Activated CD8-positive, alpha-beta T cell treated with anti-CD3 and anti-CD28 coated beads, Interleukin-2, amount 10 ng/mL, durations not matched to agents 7 days and 5 days (primary cell): ENCODE data around the gene KRTAP2-1. TPM values are rescaled to one million over a fixed set of nuclear protein-coding genes. Genes with fewer than 3 reads are reported as not detected.

Experiments used
- ATAC-seq: fragments of 150-1000 bp; cut with Tn5 transposase; one replicate; pipeline ENCODE4 v1.10.0; 2021; ENCODE audit warnings: moderate library complexity
- CTCF ChIA-PET: fragments of 350-600 bp; sonication (Branson Sonifier 250); formaldehyde crosslinking; loops from one replicate; lab custom pipeline; 2021; ENCODE audit warnings: antibody characterized with exemption; lab: Charles Lee
- POLR2A ChIA-PET: fragments of 350-600 bp; sonication (Branson Sonifier 250); formaldehyde crosslinking; loops from one replicate; lab custom pipeline; 2021; ENCODE audit warnings: antibody characterized with exemption; lab: Charles Lee
- DNase-seq: peaks from one replicate; pipeline ENCODE4 v3.0.0-alpha.2; 2020
- H3K27ac Mint-ChIP-seq: one replicate; pipeline ENCODE4 v1.8.0; 2021; ENCODE audit warnings: mild to moderate bottlenecking, mixed read lengths
- H3K27me3 Mint-ChIP-seq: one replicate; pipeline ENCODE4 v1.8.0; 2021; ENCODE audit warnings: low read depth, mixed read lengths
- H3K36me3 Mint-ChIP-seq: one replicate; pipeline ENCODE4 v1.8.0; 2021; ENCODE audit warnings: low read depth, mixed read lengths
- H3K4me1 Mint-ChIP-seq: one replicate; pipeline ENCODE4 v1.8.0; 2021; ENCODE audit warnings: low read depth, mixed read lengths
- H3K4me3 Mint-ChIP-seq: one replicate; pipeline ENCODE4 v1.8.0; 2021; ENCODE audit warnings: mild to moderate bottlenecking, mixed read lengths
- H3K9me3 Mint-ChIP-seq: one replicate; pipeline ENCODE4 v1.8.0; 2022; ENCODE audit warnings: mixed read lengths; ENCODE audit not compliant: insufficient read depth
- total RNA-seq, 2 experiments: library from RNA; stranded (reverse); gene quantifications; one replicate each; pipeline ENCODE4 v1.2.3, GENCODE V29; 2021

KRTAP2-1 gene
- total RNA-seq, 2 experiments from 2014 or later = not detected

DNA sequence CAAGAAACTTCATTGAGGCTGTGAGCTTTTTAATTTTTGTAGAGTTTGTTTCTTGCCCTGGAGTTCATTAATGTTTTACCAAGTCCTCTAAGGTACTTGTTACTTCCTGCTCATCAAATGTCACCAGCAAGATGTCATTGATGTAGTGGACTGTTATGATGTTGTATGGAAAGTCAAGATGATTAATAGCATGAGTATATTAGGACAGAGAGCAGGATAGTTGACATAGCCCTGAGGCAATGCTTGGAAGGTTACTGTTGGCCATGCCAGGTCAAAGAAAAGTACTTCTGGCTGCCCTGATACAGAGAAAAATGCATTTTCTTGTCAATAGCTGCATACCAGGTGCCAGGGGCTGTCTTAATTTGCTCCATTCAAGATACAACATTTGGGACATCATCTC, 26.8 kb downstream of the KRTAP2-1 start:
- H3K4me3 Mint-ChIP-seq = no peak overlapping the region
- no peak overlapping the region for H3K27ac Mint-ChIP-seq
- H3K27me3 Mint-ChIP-seq = peaks cover 14% of the 10 kb centered on the region
- POLR2A ChIA-PET = no interaction called here
- DNase-seq (no peak), ATAC-seq (no peak)
- H3K9me3 Mint-ChIP-seq = no peaks in the 10 kb centered on the region
- H3K36me3 Mint-ChIP-seq = no peaks in the 10 kb centered on the region
- H3K4me1 Mint-ChIP-seq = peaks cover 4% of the 10 kb centered on the region
- CTCF ChIA-PET = interaction anchor here (1.0 kb wide), 1 partner anchor 111 kb away, joined by 3 read pairs; no protein-coding TSS in a partner anchor

DNA sequence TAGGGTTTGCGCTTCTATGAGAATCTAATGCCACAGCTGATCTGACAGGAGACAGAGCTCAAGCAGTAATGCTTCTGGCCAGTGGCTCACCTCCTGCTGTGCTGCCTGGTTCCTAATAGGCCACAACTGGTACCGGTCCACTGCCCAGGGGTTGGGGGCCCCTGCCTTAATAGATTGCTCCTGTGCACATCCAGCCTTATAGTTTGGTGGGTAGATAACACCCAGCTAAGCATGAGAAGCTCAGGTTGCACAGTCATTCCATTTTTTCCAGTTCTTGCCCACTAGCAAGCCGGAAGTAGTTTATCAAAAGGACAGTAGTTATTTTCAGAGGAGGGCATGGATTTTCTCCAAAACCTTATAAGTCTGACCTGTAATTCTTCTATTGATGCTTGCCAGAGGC, 27.7 kb downstream of the KRTAP2-1 start:
- ChIA-PET POLR2A (no interaction called here), CTCF (no interaction called here)
- Mint-ChIP-seq H3K4me3 (no peak overlapping the region), H3K36me3 (no peaks in the 10 kb centered on the region), H3K9me3 (no peaks in the 10 kb centered on the region), H3K27ac (no peak overlapping the region), H3K27me3 (peaks cover 15% of the 10 kb centered on the region), H3K4me1 (no peaks in the 10 kb centered on the region)
- ATAC-seq (no peak), DNase-seq (no peak)

DNA sequence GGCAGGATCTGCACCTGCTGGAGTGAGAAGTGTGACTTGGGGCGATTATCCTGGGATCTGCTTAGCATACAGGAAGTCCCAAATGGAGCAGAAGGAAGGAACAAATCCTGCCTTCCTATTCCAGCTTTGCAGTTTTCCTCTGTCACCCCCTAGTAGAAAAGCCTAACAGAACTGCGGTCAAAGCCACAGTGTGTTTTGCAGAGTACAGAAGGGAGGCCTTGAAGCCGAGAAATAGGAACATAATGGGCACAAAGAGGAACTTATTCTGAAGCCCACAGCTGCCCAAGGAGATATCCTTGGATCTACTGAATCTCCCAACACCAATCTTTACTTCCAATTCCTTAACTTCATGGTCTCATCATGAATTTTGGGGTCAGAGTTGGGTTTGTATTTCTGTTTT, 28.6 kb downstream of the KRTAP2-1 start:
- ChIA-PET CTCF (no interaction called here), POLR2A (no interaction called here)
- H3K27me3 Mint-ChIP-seq = peaks cover 12% of the 10 kb centered on the region
- H3K36me3 Mint-ChIP-seq = no peaks in the 10 kb centered on the region
- H3K27ac Mint-ChIP-seq = no peak overlapping the region
- no peak for DNase-seq
- no peak overlapping the region for H3K4me3 Mint-ChIP-seq
- ATAC-seq = no peak
- no peaks in the 10 kb centered on the region for H3K9me3 Mint-ChIP-seq
- H3K4me1 Mint-ChIP-seq = no peaks in the 10 kb centered on the region

DNA sequence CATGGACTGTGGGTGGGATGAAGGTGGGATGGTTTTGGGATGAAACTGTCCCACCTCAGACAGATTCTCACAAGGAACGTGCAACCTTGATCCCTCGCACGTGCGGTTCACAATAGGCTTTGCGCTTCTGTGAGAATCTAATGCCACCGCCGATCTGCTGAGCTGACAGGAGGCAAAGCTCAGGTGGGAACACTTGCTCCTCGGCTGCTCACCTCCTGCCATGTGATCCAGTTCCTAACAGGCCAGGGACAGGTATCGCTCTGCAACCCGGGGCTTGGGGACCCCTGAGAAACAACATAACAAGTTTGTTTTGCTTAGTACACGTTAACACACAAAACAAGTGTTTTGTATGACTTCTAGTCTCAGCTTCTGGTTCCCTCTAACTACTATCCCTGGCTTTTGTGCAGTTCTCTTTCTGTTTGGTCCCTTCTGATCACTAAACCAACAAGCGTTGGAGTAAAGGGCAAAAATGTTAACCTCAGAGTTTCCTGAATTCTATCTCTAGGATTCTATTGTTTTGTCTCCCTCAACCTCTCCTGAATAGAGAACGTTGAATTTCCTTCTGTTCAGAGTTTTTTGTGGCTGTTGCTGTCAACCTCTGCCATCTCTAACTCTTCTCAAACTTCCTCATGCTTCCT, 30.4 kb downstream of the KRTAP2-1 start:
- no peak overlapping the region for H3K27ac Mint-ChIP-seq
- H3K36me3 Mint-ChIP-seq = no peaks in the 10 kb centered on the region
- H3K4me1 Mint-ChIP-seq = no peaks in the 10 kb centered on the region
- H3K27me3 Mint-ChIP-seq = peaks cover 10% of the 10 kb centered on the region
- DNase-seq (no peak), ATAC-seq (no peak)
- CTCF ChIA-PET = interaction anchor here (1.5 kb wide), 1 partner anchor 8 kb away, joined by 3 read pairs; no protein-coding TSS in a partner anchor
- POLR2A ChIA-PET = no interaction called here
- no peaks in the 10 kb centered on the region for H3K9me3 Mint-ChIP-seq
- no peak overlapping the region for H3K4me3 Mint-ChIP-seq

DNA sequence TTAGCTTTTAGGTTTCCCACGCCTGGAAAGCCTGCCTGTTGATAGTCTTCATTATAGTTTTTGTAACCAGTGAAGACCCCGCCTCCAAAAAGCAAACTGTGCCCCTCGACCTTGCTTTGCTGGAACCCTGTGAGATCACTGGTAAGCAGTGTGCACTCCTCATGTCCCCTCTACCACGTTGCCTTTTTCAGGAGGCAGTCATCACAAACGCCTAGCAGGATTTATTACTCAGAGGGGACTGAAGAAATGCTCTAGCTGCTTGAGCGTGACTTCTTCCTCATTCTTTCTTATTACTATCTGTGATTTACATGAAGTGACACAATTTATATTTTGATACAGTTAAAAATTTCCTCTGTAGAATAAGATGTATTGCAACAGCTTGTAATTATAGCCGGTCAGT, 31.7 kb downstream of the KRTAP2-1 start:
- H3K36me3 Mint-ChIP-seq = no peaks in the 10 kb centered on the region
- ChIA-PET CTCF (interaction anchor here (1.5 kb wide), 1 partner anchor 9 kb away, joined by 3 read pairs; no protein-coding TSS in a partner anchor), POLR2A (no interaction called here)
- H3K9me3 Mint-ChIP-seq = no peaks in the 10 kb centered on the region
- no peaks in the 10 kb centered on the region for H3K4me1 Mint-ChIP-seq
- peaks cover 8% of the 10 kb centered on the region for H3K27me3 Mint-ChIP-seq
- no peak overlapping the region for H3K27ac Mint-ChIP-seq
- H3K4me3 Mint-ChIP-seq = no peak overlapping the region
- no peak for DNase-seq
- ATAC-seq = no peak

DNA sequence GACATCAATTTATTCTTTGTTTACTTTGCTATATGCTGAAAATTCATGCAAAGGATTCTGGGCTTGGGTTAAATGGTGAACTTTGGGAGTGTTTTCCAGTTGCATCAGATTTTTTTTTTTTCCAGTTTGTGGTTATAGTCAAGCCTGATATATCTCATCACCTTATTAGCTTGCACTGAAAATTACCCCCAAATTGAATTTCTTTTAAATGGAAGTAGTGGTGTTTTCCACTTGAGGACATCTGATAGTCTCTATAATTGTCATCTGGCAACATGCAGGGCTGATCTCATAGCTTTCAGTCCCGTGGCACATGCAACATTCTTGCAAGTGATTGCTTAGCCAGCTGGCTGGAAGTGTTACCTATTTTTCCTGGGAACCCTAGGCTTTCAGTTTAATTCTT, 33.5 kb downstream of the KRTAP2-1 start:
- Mint-ChIP-seq H3K36me3 (no peaks in the 10 kb centered on the region), H3K27me3 (peaks cover 10% of the 10 kb centered on the region), H3K27ac (no peak overlapping the region), H3K4me1 (no peaks in the 10 kb centered on the region), H3K4me3 (no peak overlapping the region), H3K9me3 (no peaks in the 10 kb centered on the region)
- ATAC-seq (no peak), DNase-seq (no peak)
- ChIA-PET POLR2A (no interaction called here), CTCF (no interaction called here)

DNA sequence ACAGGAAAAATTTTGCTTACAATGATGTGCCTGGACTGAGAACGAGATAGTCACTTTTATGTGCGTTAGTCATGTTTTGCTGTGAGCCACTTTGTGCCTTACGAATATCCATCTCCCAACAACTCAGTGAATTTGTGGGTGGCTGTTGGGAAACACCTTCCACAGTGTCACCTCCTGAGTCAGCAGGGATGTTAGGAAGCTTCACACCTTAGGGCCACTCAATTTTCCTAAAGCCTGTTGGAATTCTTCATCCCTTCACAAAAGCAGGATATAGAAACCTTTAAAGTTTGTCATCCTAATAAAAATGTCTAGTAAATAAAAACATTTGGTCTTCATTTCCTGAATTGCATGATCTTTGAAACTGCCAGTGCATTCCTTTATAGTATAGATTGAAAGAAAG, 33.9 kb downstream of the KRTAP2-1 start:
- ATAC-seq = no peak
- no peak overlapping the region for H3K4me3 Mint-ChIP-seq
- CTCF ChIA-PET = no interaction called here
- peaks cover 10% of the 10 kb centered on the region for H3K27me3 Mint-ChIP-seq
- H3K9me3 Mint-ChIP-seq = no peaks in the 10 kb centered on the region
- no peak for DNase-seq
- H3K36me3 Mint-ChIP-seq = no peaks in the 10 kb centered on the region
- POLR2A ChIA-PET = no interaction called here
- H3K4me1 Mint-ChIP-seq = no peaks in the 10 kb centered on the region
- H3K27ac Mint-ChIP-seq = no peak overlapping the region

DNA sequence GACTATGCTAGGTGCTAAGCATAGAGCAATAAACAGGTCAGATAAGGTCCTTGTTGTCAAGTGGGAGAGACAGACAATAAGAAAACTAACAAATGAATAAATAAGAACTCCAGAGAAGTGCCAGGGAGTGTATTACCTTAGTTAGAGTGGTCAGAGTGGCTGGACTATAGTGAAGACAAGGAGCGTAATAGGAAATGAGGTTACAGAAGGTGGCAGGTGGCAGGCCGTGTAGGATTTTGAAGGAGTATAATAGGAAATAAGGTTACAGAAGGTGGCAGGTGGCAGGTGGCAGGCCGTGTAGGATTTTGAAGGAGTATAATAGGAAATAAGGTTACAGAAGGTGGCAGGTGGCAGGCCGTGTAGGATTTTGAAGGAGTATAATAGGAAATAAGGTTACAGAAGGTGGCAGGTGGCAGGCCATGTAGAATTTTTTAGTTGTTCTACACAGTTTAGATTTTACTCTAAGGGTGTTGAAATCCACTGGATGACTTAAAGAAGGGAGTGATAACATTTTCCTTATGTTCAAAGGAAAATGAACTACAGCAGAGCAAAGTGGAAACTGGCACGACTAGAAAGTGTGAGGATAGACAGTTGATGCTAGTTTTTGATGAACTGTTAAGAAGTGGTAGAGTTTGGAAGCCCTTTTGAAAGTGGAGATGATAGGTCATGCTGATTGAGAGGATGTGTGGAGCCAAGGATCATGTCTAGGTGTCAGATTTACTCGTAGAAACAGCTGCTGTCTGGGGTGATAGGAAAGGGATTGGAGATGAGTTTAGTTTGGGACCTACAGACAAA, 34.6 kb downstream of the KRTAP2-1 start:
- H3K4me3 Mint-ChIP-seq = no peak overlapping the region
- H3K27me3 Mint-ChIP-seq = peaks cover 10% of the 10 kb centered on the region
- H3K4me1 Mint-ChIP-seq = no peaks in the 10 kb centered on the region
- H3K9me3 Mint-ChIP-seq = no peaks in the 10 kb centered on the region
- ChIA-PET CTCF (no interaction called here), POLR2A (no interaction called here)
- no peak for ATAC-seq
- H3K36me3 Mint-ChIP-seq = no peaks in the 10 kb centered on the region
- H3K27ac Mint-ChIP-seq = no peak overlapping the region
- no peak for DNase-seq

DNA sequence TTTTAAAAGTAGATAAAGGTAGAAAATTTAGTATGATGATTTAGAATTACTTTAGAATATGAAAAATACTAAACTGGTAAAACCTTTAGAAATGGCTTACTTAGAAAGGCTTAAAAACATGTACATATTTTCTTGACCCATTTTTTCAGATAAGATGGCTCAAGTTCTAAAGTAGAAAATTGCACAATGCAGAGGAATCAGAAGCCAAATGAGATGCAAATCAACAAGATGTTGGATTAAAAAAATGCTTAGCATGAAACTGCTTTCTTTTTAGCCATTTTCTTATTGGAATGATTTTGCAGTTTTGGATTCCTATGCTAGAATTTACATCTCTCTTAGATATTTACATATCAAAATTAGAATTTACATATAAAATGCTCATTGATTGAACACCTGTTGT, 36.7 kb downstream of the KRTAP2-1 start:
- no peaks in the 10 kb centered on the region for H3K36me3 Mint-ChIP-seq
- no peaks in the 10 kb centered on the region for H3K4me1 Mint-ChIP-seq
- H3K9me3 Mint-ChIP-seq = no peaks in the 10 kb centered on the region
- peaks cover 10% of the 10 kb centered on the region for H3K27me3 Mint-ChIP-seq
- no peak for ATAC-seq
- no peak overlapping the region for H3K27ac Mint-ChIP-seq
- POLR2A ChIA-PET = interaction anchor here (0.6 kb wide), 1 partner anchor 14 kb away, joined by 3 read pairs; no protein-coding TSS in a partner anchor
- no peak overlapping the region for H3K4me3 Mint-ChIP-seq
- CTCF ChIA-PET = no interaction called here
- DNase-seq = no peak

DNA sequence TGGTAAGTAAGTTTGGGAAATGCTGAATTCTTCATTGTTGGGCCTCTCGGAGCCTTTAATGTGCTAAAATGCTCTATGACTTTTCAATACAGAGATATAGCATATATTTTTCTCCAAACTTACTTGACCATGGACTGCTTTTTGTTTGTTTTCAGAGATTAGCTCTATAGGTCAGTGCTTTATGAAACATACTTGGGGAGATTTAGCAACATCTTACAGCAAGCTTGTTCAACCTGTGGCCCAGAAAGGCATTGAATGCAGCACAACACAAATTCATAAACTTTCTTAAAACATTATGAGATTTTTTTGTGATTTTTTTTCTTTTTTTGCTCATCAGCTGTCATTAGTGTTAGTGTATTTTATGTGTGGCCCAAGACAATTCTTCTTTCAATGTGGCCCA, 37.2 kb downstream of the KRTAP2-1 start:
- Mint-ChIP-seq H3K27ac (no peak overlapping the region), H3K4me1 (no peaks in the 10 kb centered on the region), H3K36me3 (no peaks in the 10 kb centered on the region), H3K27me3 (peaks cover 10% of the 10 kb centered on the region), H3K9me3 (no peaks in the 10 kb centered on the region), H3K4me3 (no peak overlapping the region)
- DNase-seq = no peak
- POLR2A ChIA-PET = interaction anchor here (0.6 kb wide), 1 partner anchor 13 kb away, joined by 3 read pairs; no protein-coding TSS in a partner anchor
- ATAC-seq = no peak
- CTCF ChIA-PET = interaction anchor here (1.0 kb wide), 1 partner anchor 206 kb away, joined by 3 read pairs; no protein-coding TSS in a partner anchor

DNA sequence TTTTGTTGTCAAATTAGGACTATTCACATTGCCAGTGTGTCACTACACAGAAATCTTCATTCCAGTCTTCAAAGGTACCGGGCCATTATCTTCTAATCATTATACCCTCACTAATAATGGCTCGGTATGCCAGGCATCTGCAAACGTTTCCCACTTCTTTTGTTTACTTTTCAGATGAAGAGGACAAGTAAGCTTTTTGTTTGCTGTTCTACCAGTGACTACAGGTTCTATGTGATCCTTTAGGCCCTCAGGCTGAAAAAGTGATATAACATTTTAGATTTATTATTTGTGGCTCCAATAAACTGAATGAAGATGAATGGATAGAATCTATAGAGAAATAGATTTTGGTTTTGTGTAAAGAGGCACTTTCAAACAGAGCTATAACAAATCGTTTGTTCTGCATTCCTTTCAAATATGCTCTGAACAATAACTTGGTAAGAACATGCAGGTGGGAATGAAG, 37.8 kb downstream of the KRTAP2-1 start:
- DNase-seq (no peak), ATAC-seq (no peak)
- Mint-ChIP-seq H3K36me3 (no peaks in the 10 kb centered on the region), H3K27ac (no peak overlapping the region), H3K4me1 (no peaks in the 10 kb centered on the region), H3K27me3 (peaks cover 7% of the 10 kb centered on the region), H3K4me3 (no peak overlapping the region), H3K9me3 (no peaks in the 10 kb centered on the region)
- POLR2A ChIA-PET = no interaction called here
- CTCF ChIA-PET = interaction anchor here (1.0 kb wide), 1 partner anchor 205 kb away, joined by 3 read pairs; no protein-coding TSS in a partner anchor

DNA sequence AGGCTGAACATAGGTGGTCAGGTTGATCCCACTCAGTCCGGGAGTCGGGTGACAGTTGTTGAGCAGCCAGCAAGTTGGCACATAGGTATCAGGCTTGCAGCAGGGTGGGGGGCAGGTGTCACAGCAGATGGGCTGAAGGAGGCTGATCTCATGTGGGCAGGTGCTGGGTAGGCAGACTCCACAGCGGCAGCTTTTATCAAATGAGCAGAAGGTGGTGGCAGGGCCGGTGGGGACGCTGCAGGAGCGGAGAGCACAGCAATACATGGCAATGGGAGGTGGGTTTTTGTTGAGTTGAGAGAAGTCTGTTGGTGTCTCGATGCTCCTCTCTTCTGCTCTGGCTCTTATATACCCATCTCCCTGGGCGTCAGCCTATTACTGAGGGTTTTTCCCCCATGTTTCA, 38.3 kb downstream of the KRTAP2-1 start, which contains the start of gene KRTAP3-1:
TSS of gene KRTAP3-1 (minus strand) at position 318 of the 400 bp plus-strand sequence. CDS start at position 264, 54 bp downstream.
- ChIA-PET POLR2A (no interaction called here), CTCF (no interaction called here)
- no peak within 1 kb of the TSS for H3K4me3 Mint-ChIP-seq

More for the DNA sequence above, 38.3 kb downstream of the KRTAP2-1 start, which contains the start of gene KRTAP3-1:
- Mint-ChIP-seq H3K27me3 (peaks cover 7% of the 10 kb centered on the region), H3K27ac (no peak within 1 kb of the TSS), H3K36me3 (no peaks in the 10 kb centered on the region), H3K4me1 (no peaks in the 10 kb centered on the region), H3K9me3 (no peaks in the 10 kb centered on the region)
- no peak for ATAC-seq
- no peak for DNase-seq
